ENCODE measurements around the gene CXorf58. TPM values are rescaled to one million over a fixed set of nuclear protein-coding genes. Genes with fewer than 3 reads are reported as not detected.

The CXorf58 gene
- total RNA-seq, 1 donor from 2014 or later = not detected

- DNase-seq (ENCODE audit: extremely low read depth, low read depth, low spot score) = no peak
Observed at GRCh38 chrX:23900220-23900797, 7.5 kb upstream of the CXorf58 start.

- DNase-seq (ENCODE audit: extremely low read depth, low read depth, low spot score) = no peak
Observed at GRCh38 chrX:23901060-23901459, 6.7 kb upstream of the CXorf58 start.

- no peak for DNase-seq (ENCODE audit: extremely low read depth, low read depth, low spot score)
Observed at GRCh38 chrX:23901805-23902204, 6.0 kb upstream of the CXorf58 start.

- DNase-seq (ENCODE audit: extremely low read depth, low read depth, low spot score) = no peak
Observed at GRCh38 chrX:23902419-23902818, 5.4 kb upstream of the CXorf58 start.

GRCh38 chrX:23904096-23904495 is 3.7 kb upstream of the CXorf58 start:
- no peak for DNase-seq (ENCODE audit: extremely low read depth, low read depth, low spot score)

- no peak for DNase-seq (ENCODE audit: extremely low read depth, low read depth, low spot score)
Observed at GRCh38 chrX:23907111-23907497, 702 bp upstream of the CXorf58 start.

- no peak for DNase-seq (ENCODE audit: extremely low read depth, low read depth, low spot score)
Observed at GRCh38 chrX:23908219-23909004, 606 bp downstream of the CXorf58 start.

- DNase-seq (ENCODE audit: extremely low read depth, low read depth, low spot score) = no peak
Observed at GRCh38 chrX:23911126-23911835, 3.5 kb downstream of the CXorf58 start.

- no peak for DNase-seq (ENCODE audit: extremely low read depth, low read depth, low spot score)
Observed at GRCh38 chrX:23919148-23919547, 11.3 kb downstream of the CXorf58 start.

GRCh38 chrX:23919706-23920320 is 12.0 kb downstream of the CXorf58 start:
- no peak for DNase-seq (ENCODE audit: extremely low read depth, low read depth, low spot score)

GRCh38 chrX:23926015-23926414 is 18.2 kb downstream of the CXorf58 start:
- no peak for DNase-seq (ENCODE audit: extremely low read depth, low read depth, low spot score)

- no peak for DNase-seq (ENCODE audit: extremely low read depth, low read depth, low spot score)
Observed at GRCh38 chrX:23930894-23931604, 23.2 kb downstream of the CXorf58 start.

- DNase-seq (ENCODE audit: extremely low read depth, low read depth, low spot score) = no peak
Observed at GRCh38 chrX:23932046-23932445, 24.2 kb downstream of the CXorf58 start.

GRCh38 chrX:23935106-23935505 is 27.3 kb downstream of the CXorf58 start:
- DNase-seq (ENCODE audit: extremely low read depth, low read depth, low spot score) = no peak

GRCh38 chrX:23936180-23936579 is 28.4 kb downstream of the CXorf58 start:
- DNase-seq (ENCODE audit: extremely low read depth, low read depth, low spot score) = no peak

GRCh38 chrX:23937100-23937499 is 29.3 kb downstream of the CXorf58 start:
- DNase-seq (ENCODE audit: extremely low read depth, low read depth, low spot score) = no peak

- no peak for DNase-seq (ENCODE audit: extremely low read depth, low read depth, low spot score)
Observed at GRCh38 chrX:23938690-23939089, 30.9 kb downstream of the CXorf58 start.

- DNase-seq (ENCODE audit: extremely low read depth, low read depth, low spot score) = no peak
Observed at GRCh38 chrX:23939203-23939602, 31.4 kb downstream of the CXorf58 start.

GRCh38 chrX:23944234-23944633 is 36.4 kb downstream of the CXorf58 start:
- DNase-seq (ENCODE audit: extremely low read depth, low read depth, low spot score) = no peak

- DNase-seq (ENCODE audit: extremely low read depth, low read depth, low spot score) = no peak
Observed at GRCh38 chrX:23945206-23945605, 37.4 kb downstream of the CXorf58 start.

GRCh38 chrX:23952391-23952790 is 44.6 kb downstream of the CXorf58 start:
- no peak for DNase-seq (ENCODE audit: extremely low read depth, low read depth, low spot score)

Data from glomerular endothelial cell (primary cell).